ENCODE measurements around the gene NANOGP8. TPM values are rescaled to one million over a fixed set of nuclear protein-coding genes. Genes with fewer than 3 reads are reported as not detected.

The NANOGP8 gene
- total RNA-seq, 2 donors from 2014 or later = 1.6 TPM; not detected in 1

- no peak for DNase-seq
- no peak for ATAC-seq
- no peaks in the 10 kb centered on the region for H3K9me3 ChIP-seq
- 30 to 32% methylated on average over 2 of the region's 2 CpGs for WGBS, 2 donors
- TF ChIP-seq POLR2A (IDR thresholded peaks at IDR 0.05) = no peak
- intact Hi-C loops (cut with DNase I) = no loop called here
- no peaks in the 10 kb centered on the region for H3K36me3 ChIP-seq (replicated peaks in 1 of 2; ENCODE audit: insufficient read depth in 1 of 2, low read depth in 2 of 2)
- no peak overlapping the region for H3K4me3 ChIP-seq
- peak overlapping the region in 1 of 4 donors; percentile 28 for H3K27ac ChIP-seq
- no peaks in the 10 kb centered on the region for H3K27me3 ChIP-seq
- H3K4me1 ChIP-seq = peaks cover 11% of the 10 kb centered on the region
These were observed 41.6 kb downstream of the NANOGP8 start for GRCh38 chr15:35043373-35044095.

DNA sequence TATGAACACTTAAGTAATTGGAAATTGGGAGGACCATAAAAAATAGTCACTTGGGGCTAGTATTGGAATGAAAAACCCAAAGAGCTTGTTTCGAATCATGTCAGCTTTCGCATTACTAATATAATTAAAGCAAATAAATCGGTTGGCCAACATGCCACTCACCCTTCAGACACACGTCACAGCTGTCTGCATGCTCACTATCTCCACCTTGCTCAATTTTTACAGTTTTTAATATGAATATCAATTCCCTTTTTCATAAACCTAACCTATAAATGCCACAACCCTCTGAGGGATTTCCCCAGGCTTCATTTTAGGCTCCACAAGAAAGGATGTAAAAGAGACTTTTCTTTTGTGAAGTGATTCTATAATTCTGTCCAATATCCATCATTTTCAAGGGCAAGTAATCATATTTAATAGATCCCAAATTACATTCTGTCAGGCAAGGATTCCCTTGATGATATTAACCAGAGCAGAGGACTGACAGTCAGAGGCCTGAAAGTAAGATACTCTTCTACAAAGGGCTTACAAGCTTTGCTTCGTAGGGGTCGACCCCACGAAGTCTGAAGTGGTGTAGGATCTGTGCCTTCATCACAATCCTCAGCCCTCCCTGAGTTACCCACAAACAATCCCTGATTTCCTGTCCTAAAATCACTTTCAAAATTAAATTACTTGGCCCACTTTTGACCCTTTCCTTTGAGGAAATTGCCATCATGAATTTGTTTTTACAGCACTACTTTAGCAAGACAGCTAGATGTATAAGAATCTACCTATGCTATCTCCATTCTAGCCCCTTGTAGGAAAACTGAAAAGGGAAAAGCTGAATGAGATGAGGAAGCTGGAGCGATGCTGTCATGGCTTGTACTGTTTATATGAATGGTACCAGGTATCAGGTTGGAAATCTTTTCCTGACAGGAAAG is 44.5 kb downstream of the NANOGP8 start:
- no peak for TF ChIP-seq CTCF (IDR thresholded peaks at IDR 0.05)
- no peak for TF ChIP-seq POLR2A (IDR thresholded peaks at IDR 0.05)
- Histone ChIP-seq H3K4me1 (no peaks in the 10 kb centered on the region), H3K9me3 (no peaks in the 10 kb centered on the region), H3K27ac (no peak overlapping the region), H3K27me3 (no peaks in the 10 kb centered on the region), H3K36me3 (replicated peaks in 1 of 2; ENCODE audit: insufficient read depth in 1 of 2, low read depth in 2 of 2) (no peaks in the 10 kb centered on the region), H3K4me3 (no peak overlapping the region)
- DNase-seq (no peak), ATAC-seq (no peak)
- WGBS, 2 donors = 79 to 87% methylated on average over 8 of the region's 8 CpGs
- intact Hi-C loops (cut with DNase I) = no loop called here

DNA sequence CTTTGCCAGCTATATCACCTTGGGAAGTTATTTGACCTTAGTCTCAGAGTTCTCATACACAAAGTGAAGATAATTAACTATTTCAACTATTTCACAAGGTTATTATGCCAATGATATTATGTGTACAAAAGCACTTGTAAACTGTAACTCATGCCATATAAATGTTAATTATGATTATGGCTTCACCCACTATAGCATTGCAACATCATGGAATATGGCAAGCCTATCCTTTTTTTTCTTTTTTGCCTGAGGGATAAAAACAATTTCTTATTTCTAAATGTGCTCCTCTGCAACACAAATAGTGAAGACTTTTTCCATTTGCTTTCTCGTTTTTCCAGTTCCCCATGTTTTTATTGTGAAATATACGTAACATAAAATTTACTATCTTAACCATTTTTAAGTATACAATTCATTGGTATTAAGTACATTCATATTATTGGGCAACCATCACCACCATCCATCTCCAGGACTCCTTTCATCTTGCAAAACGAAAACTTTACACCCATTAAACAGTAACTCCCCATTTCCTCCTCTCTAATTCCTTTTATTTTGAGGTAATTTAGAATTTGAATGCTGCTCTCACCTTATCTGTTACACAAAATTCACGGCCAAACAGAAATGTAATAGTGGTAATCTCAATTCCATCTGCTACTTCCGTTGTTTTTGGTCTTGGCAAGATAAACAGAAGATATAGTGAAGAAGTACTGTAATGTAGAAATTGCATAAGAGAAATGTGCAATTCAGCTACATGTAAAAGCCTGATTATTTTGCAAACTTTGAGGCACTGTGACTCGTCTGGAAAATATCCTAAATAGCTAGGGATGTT is 46.3 kb downstream of the NANOGP8 start:
- intact Hi-C loops (cut with DNase I) = no loop called here
- H3K36me3 ChIP-seq (replicated peaks in 1 of 2; ENCODE audit: insufficient read depth in 1 of 2, low read depth in 2 of 2) = no peaks in the 10 kb centered on the region
- no peak overlapping the region for H3K4me3 ChIP-seq
- no peak for DNase-seq
- TF ChIP-seq POLR2A (IDR thresholded peaks at IDR 0.05) (no peak), CTCF (IDR thresholded peaks at IDR 0.05) (no peak)
- no peaks in the 10 kb centered on the region for H3K4me1 ChIP-seq
- no peak for ATAC-seq
- no peaks in the 10 kb centered on the region for H3K27me3 ChIP-seq
- no peaks in the 10 kb centered on the region for H3K9me3 ChIP-seq
- WGBS, 2 donors = 50 to 64% methylated on average over 6 of the region's 6 CpGs
- no peak overlapping the region for H3K27ac ChIP-seq

Other genes with a start within 250 kb of the NANOGP8 start
- 10 to 100 TPM; 10.5 to 15.0 TPM for gene AQR, start 115.6 kb downstream of the NANOGP8 start, total RNA-seq
- gene ZNF770, start 97.0 kb downstream of the NANOGP8 start, total RNA-seq = 10 to 100 TPM in 1 of 2 donors, 1 to 10 TPM in 1; 7.6 to 11.2 TPM

Measured in body of pancreas (tissue), 4 donors.